Measurements from ENCODE around the gene DCDC1. TPM values are rescaled to one million over a fixed set of nuclear protein-coding genes. Genes with fewer than 3 reads are reported as not detected.

DCDC1 gene
- total RNA-seq, 1 experiment from 2014 or later = 0.22 TPM

DNA sequence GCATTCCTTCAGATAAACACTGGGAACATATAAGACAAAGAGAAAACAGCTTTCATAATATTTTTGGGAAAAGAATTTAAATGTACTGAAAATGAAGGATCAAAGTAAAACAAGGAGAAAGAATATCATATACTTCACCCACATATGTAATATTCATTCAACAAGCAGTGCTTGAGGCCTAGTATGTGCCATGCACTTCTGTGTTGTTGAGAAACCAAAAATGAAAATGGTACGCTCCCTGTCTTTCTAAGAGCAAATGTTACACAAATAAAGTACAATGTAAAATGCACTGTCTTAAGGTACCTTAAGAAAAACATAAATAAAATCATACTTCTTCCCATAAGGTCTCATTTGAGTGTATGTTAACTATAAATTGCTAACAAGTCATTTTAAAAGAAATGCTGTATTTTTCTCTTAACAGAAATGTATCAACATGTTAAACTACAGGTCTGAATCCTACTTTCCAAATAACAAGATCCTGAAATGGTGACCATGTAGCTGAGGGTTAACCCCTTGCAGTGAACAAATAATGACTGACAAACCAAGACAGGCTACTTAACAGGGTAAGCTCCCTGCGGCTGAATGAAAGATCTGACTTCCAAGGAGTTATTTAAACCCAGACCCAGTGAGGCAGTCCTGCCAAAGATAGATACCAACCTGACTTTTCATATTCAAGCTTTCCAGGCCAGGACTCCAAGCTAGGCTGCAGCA lies 377.6 kb downstream of the DCDC1 start (continued):
- TF ChIP-seq, protein P1, sequence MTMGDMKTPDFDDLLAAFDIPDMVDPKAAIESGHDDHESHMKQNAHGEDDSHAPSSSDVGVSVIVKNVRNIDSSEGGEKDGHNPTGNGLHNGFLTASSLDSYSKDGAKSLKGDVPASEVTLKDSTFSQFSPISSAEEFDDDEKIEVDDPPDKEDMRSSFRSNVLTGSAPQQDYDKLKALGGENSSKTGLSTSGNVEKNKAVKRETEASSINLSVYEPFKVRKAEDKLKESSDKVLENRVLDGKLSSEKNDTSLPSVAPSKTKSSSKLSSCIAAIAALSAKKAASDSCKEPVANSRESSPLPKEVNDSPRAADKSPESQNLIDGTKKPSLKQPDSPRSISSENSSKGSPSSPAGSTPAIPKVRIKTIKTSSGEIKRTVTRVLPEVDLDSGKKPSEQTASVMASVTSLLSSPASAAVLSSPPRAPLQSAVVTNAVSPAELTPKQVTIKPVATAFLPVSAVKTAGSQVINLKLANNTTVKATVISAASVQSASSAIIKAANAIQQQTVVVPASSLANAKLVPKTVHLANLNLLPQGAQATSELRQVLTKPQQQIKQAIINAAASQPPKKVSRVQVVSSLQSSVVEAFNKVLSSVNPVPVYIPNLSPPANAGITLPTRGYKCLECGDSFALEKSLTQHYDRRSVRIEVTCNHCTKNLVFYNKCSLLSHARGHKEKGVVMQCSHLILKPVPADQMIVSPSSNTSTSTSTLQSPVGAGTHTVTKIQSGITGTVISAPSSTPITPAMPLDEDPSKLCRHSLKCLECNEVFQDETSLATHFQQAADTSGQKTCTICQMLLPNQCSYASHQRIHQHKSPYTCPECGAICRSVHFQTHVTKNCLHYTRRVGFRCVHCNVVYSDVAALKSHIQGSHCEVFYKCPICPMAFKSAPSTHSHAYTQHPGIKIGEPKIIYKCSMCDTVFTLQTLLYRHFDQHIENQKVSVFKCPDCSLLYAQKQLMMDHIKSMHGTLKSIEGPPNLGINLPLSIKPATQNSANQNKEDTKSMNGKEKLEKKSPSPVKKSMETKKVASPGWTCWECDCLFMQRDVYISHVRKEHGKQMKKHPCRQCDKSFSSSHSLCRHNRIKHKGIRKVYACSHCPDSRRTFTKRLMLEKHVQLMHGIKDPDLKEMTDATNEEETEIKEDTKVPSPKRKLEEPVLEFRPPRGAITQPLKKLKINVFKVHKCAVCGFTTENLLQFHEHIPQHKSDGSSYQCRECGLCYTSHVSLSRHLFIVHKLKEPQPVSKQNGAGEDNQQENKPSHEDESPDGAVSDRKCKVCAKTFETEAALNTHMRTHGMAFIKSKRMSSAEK (CRISPR knock-in tag; IDR thresholded peaks at IDR 0.05; ENCODE audit: borderline replicate concordance) = no peak
- TF ChIP-seq HMGA2 (CRISPR knock-in tag; IDR thresholded peaks at IDR 0.05) = no peak

- ChIA-PET CTCF (no interaction called here), POLR2A (no interaction called here)
- H3K27me3 Mint-ChIP-seq (ENCODE audit: low read depth) = no peaks in the 10 kb centered on the region
- TF ChIP-seq SMAD3 (CRISPR knock-in tag; IDR thresholded peaks at IDR 0.05; ENCODE audit: borderline replicate concordance) (no peak), OVOL2 (CRISPR knock-in tag; IDR thresholded peaks at IDR 0.05; ENCODE audit: borderline replicate concordance) (no peak)
- peaks cover 7% of the 10 kb centered on the region; the same call in 1 of the 2 replicates for H3K4me1 Mint-ChIP-seq
- H3K36me3 Mint-ChIP-seq = no peaks in the 10 kb centered on the region
- DNase-seq (ENCODE audit: low spot score) (no peak), ATAC-seq (no peak)
- H3K27ac Mint-ChIP-seq = no peak overlapping the region
- H3K9me3 Mint-ChIP-seq = no peaks in the 10 kb centered on the region
- no peak overlapping the region for H3K4me3 Mint-ChIP-seq
These were observed 378.2 kb downstream of the DCDC1 start for GRCh38 chr11:30991376-30991775.

DNA sequence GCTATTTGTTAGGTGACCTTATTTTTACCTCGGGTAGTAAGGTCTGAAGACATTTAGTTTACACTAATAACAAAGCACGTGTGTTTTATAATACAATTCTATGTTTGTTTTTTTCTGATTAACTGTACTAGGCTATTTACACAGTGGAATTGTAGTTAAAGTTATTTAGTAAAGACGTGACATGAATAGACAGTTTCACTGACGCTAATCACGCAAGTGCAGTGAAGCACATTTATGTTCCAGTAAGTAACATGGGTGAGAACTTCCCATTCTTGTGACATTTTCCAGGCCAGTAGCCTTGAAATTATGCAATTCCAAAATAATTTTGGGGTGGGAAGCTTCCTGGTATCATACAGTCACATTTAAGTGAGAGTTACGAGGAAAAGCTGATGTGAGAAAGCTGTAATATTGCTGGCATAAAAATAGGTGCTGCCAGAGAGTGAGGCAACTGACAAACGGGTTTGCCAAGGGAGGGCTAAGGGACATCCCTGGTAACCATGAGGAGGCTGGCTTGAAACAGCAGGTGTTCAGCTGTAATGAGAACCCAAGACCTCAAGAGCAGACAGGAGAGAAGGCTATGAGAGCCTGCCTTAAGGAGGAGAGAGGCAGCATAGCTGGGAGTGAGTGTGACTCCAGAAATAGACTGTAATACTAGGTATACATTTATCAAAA lies 378.8 kb downstream of the DCDC1 start:
- no peak for TF ChIP-seq ZNF281 (CRISPR knock-in tag; IDR thresholded peaks at IDR 0.05)
- TF ChIP-seq, protein P2, sequence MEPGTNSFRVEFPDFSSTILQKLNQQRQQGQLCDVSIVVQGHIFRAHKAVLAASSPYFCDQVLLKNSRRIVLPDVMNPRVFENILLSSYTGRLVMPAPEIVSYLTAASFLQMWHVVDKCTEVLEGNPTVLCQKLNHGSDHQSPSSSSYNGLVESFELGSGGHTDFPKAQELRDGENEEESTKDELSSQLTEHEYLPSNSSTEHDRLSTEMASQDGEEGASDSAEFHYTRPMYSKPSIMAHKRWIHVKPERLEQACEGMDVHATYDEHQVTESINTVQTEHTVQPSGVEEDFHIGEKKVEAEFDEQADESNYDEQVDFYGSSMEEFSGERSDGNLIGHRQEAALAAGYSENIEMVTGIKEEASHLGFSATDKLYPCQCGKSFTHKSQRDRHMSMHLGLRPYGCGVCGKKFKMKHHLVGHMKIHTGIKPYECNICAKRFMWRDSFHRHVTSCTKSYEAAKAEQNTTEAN (CRISPR knock-in tag; IDR thresholded peaks at IDR 0.05) = no peak
- TF ChIP-seq, protein P3, sequence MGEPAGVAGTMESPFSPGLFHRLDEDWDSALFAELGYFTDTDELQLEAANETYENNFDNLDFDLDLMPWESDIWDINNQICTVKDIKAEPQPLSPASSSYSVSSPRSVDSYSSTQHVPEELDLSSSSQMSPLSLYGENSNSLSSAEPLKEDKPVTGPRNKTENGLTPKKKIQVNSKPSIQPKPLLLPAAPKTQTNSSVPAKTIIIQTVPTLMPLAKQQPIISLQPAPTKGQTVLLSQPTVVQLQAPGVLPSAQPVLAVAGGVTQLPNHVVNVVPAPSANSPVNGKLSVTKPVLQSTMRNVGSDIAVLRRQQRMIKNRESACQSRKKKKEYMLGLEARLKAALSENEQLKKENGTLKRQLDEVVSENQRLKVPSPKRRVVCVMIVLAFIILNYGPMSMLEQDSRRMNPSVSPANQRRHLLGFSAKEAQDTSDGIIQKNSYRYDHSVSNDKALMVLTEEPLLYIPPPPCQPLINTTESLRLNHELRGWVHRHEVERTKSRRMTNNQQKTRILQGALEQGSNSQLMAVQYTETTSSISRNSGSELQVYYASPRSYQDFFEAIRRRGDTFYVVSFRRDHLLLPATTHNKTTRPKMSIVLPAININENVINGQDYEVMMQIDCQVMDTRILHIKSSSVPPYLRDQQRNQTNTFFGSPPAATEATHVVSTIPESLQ (CRISPR knock-in tag; IDR thresholded peaks at IDR 0.05) = no peak
- TF ChIP-seq, protein P4, sequence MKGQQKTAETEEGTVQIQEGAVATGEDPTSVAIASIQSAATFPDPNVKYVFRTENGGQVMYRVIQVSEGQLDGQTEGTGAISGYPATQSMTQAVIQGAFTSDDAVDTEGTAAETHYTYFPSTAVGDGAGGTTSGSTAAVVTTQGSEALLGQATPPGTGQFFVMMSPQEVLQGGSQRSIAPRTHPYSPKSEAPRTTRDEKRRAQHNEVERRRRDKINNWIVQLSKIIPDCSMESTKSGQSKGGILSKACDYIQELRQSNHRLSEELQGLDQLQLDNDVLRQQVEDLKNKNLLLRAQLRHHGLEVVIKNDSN (CRISPR knock-in tag; IDR thresholded peaks at IDR 0.05) = no peak
- TF ChIP-seq ETV6 (CRISPR knock-in tag; IDR thresholded peaks at IDR 0.05) = no peak
- TF ChIP-seq, protein P5, sequence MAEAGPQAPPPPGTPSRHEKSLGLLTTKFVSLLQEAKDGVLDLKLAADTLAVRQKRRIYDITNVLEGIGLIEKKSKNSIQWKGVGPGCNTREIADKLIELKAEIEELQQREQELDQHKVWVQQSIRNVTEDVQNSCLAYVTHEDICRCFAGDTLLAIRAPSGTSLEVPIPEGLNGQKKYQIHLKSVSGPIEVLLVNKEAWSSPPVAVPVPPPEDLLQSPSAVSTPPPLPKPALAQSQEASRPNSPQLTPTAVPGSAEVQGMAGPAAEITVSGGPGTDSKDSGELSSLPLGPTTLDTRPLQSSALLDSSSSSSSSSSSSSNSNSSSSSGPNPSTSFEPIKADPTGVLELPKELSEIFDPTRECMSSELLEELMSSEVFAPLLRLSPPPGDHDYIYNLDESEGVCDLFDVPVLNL (CRISPR knock-in tag; IDR thresholded peaks at IDR 0.05; ENCODE audit: borderline replicate concordance, low read depth) = no peak
- TF ChIP-seq TCF7 (CRISPR knock-in tag; IDR thresholded peaks at IDR 0.05; ENCODE audit: low read depth) = no peak
- TF ChIP-seq FOXP1 (CRISPR knock-in tag; IDR thresholded peaks at IDR 0.05; ENCODE audit: borderline replicate concordance) = no peak
- TF ChIP-seq ZNF138 (CRISPR knock-in tag; conservative IDR thresholded peaks at IDR 0.05) = no peak
- no peak for TF ChIP-seq GABPB1 (CRISPR knock-in tag; IDR thresholded peaks at IDR 0.05)
- peaks cover 4% of the 10 kb centered on the region; the same call in 1 of the 2 replicates for H3K9me3 Mint-ChIP-seq
- H3K27me3 Mint-ChIP-seq (ENCODE audit: low read depth) = no peaks in the 10 kb centered on the region
- CTCF ChIA-PET = no interaction called here
- no peaks in the 10 kb centered on the region for H3K36me3 Mint-ChIP-seq
- no peak overlapping the region for H3K27ac Mint-ChIP-seq
- H3K4me3 Mint-ChIP-seq = no peak overlapping the region
- H3K4me1 Mint-ChIP-seq = peaks cover 7% of the 10 kb centered on the region; the same call in 1 of the 2 replicates
- ATAC-seq (no peak), DNase-seq (ENCODE audit: low spot score) (no peak)
- POLR2A ChIA-PET = interaction anchor here (0.6 kb wide), 1 partner anchor 807 kb away, joined by 3 read pairs; no protein-coding TSS in a partner anchor

Data from WTC11 (cell line).